B cell (primary cell): Measurements from ENCODE around the gene HIRIP3. TPM values are rescaled to one million over a fixed set of nuclear protein-coding genes. Genes with fewer than 3 reads are reported as not detected.

Experiments
- ATAC-seq: fragments of 200-7000 bp; cut with Tn5 transposase; one replicate; pipeline ENCODE4 v1.10.0; 2021; ENCODE audit warnings: low read depth, mild to moderate bottlenecking, moderate number of reproducible peaks, moderate library complexity
- CTCF ChIA-PET: fragments of 350-600 bp; sonication (Branson Sonifier 250); formaldehyde crosslinking; loops from one replicate; lab custom pipeline; 2021; ENCODE audit warnings: antibody characterized with exemption, inconsistent platforms; lab: Charles Lee
- POLR2A ChIA-PET: fragments of 350-600 bp; sonication (Branson Sonifier 250); formaldehyde crosslinking; loops from one replicate; lab custom pipeline; 2021; ENCODE audit warnings: antibody characterized with exemption; lab: Charles Lee
- DNase-seq: peaks from one replicate; pipeline ENCODE4 v3.0.0; 2013
- H2AFZ ChIP-seq: 2 replicates; pipeline ENCODE4 v1.6.1; 2012; ENCODE audit warnings: mild to moderate bottlenecking, low read depth, low read length; ENCODE audit not compliant: insufficient read depth, poor library complexity, severe bottlenecking
- H3K27ac ChIP-seq, 2 donors: 1 replicate in 1 of 2; 2 replicates in 1 of 2; pipeline ENCODE4 v1.5.1; 2012 to 2013; ENCODE audit warnings: low read length in 2 of 2, mild to moderate bottlenecking in 2 of 2, moderate library complexity in 1 of 2
- H3K27me3 ChIP-seq, 4 experiments: fragments of 200-600 bp in 1 of 4; sonication (generic) in 1 of 4; replicated peaks in 1 of 4; 1 replicate in 2 of 4; 2 replicates in 2 of 4; pipeline versions ENCODE4 v1.6.1 to v1.7.0; 2013 to 2016; ENCODE audit warnings: low read length in 3 of 4, mild to moderate bottlenecking in 2 of 4, mixed read lengths in 1 of 4, moderate library complexity in 1 of 4; ENCODE audit not compliant: insufficient read depth in 4 of 4, control insufficient read depth in 3 of 4; ENCODE audit errors: control extremely low read depth in 1 of 4
- H3K36me3 ChIP-seq, 2 experiments: replicated peaks in 1 of 2; 1 replicate in 1 of 2; 2 replicates in 1 of 2; pipeline versions ENCODE4 v1.6.1 to v1.7.1; 2013; ENCODE audit warnings: low read length in 1 of 2; ENCODE audit not compliant: insufficient read depth in 2 of 2, control insufficient read depth in 1 of 2; ENCODE audit errors: control extremely low read depth in 1 of 2, extremely low read depth in 1 of 2
- H3K4me1 ChIP-seq, 2 donors: fragments of 200-600 bp in 1 of 2; sonication (generic) in 1 of 2; 1 replicate in 1 of 2; 2 replicates in 1 of 2; pipeline versions ENCODE4 v1.5.1 to v1.6.1; 2013 to 2017; ENCODE audit warnings: low read length in 2 of 2; ENCODE audit not compliant: control insufficient read depth in 2 of 2, insufficient read depth in 2 of 2
- H3K4me2 ChIP-seq: replicated peaks from 2 replicates; pipeline ENCODE3; 2012; ENCODE audit warnings: mild to moderate bottlenecking, low read depth, low read length; ENCODE audit not compliant: poor library complexity, severe bottlenecking
- H3K4me3 ChIP-seq, 5 experiments: fragments of 200-600 bp in 1 of 5; sonication (generic) in 1 of 5; 1 replicate in 3 of 5; 2 replicates in 2 of 5; pipeline versions ENCODE4 v1.5.1 to v1.7.0; 2011 to 2016; ENCODE audit warnings: low read length in 4 of 5, mild to moderate bottlenecking in 4 of 5, low read depth in 2 of 5, control low read depth in 1 of 5, moderate library complexity in 1 of 5; ENCODE audit not compliant: insufficient read depth in 1 of 5; ENCODE audit errors: control extremely low read depth in 1 of 5, extremely low read depth in 1 of 5
- H3K79me2 ChIP-seq: fragments of 200-600 bp; sonication (generic); one replicate; pipeline ENCODE4 v1.6.0; 2016; ENCODE audit warnings: low read length; ENCODE audit not compliant: control insufficient read depth, insufficient read depth
- H3K9ac ChIP-seq: fragments of 200-600 bp; sonication (generic); 2 replicates; pipeline ENCODE4 v1.6.1; 2017; ENCODE audit warnings: mild to moderate bottlenecking, low read length, moderate library complexity
- H3K9me3 ChIP-seq, 3 donors: one replicate each; pipeline versions ENCODE4 v1.6.1 to v1.7.1; 2013; ENCODE audit warnings: low read length in 2 of 3; ENCODE audit not compliant: control insufficient read depth in 2 of 3, insufficient read depth in 1 of 3; ENCODE audit errors: control extremely low read depth in 1 of 3
- H4K20me1 ChIP-seq: 2 replicates; pipeline ENCODE4 v1.6.0; 2012; ENCODE audit warnings: mild to moderate bottlenecking, low read length; ENCODE audit not compliant: insufficient read depth, control insufficient read depth, poor library complexity, severe bottlenecking
- H3K27ac Mint-ChIP-seq: one replicate; pipeline ENCODE4 v1.8.0; 2021; ENCODE audit warnings: mixed read lengths
- H3K27me3 Mint-ChIP-seq: one replicate; pipeline ENCODE4 v1.8.0; 2021; ENCODE audit warnings: mixed read lengths
- H3K4me1 Mint-ChIP-seq: one replicate; pipeline ENCODE4 v1.8.0; 2021; ENCODE audit warnings: mixed read lengths
- H3K4me3 Mint-ChIP-seq: one replicate; pipeline ENCODE4 v1.8.0; 2021; ENCODE audit warnings: mixed read lengths
- H3K9me3 Mint-ChIP-seq: one replicate; pipeline ENCODE4 v1.8.0; 2022; ENCODE audit warnings: mixed read lengths; ENCODE audit not compliant: insufficient read depth
- CTCF ChIP-seq: fragments of 200-600 bp; IDR thresholded peaks from one replicate; pipeline ENCODE4 v1.8.0; 2022; ENCODE audit warnings: antibody characterized with exemption, mild to moderate bottlenecking
- EZH2 ChIP-seq: IDR thresholded peaks from 2 replicates; pipeline ENCODE4 v1.6.1; 2012; ENCODE audit warnings: borderline replicate concordance, low read depth, mild to moderate bottlenecking, moderate library complexity, low read length; ENCODE audit not compliant: insufficient read depth, poor library complexity, severe bottlenecking
- WGBS: methylation state at CpG from one replicate; pipeline ENCODE4 v1.1.5; 2013; ENCODE audit warnings: missing lambda C conversion rate; ENCODE audit not compliant: insufficient coverage; 5-methylcytosine and 5-hydroxymethylcytosine counted together
- intact Hi-C: fragments of 100-400 bp; cut with micrococcal nuclease; formaldehyde crosslinking; loops from one replicate; pipeline ENCODE4 v1.10.0; 2022
- polyA plus RNA-seq: library from polyadenylated mRNA; depleted of rRNA; stranded (reverse); fragments of >200 nt; gene quantifications from 2 replicates; pipeline ENCODE4 v1.2.3, GENCODE V29; 2012
- total RNA-seq, 2 donors: library from RNA; stranded (reverse); fragments of 120-200 nt in 1 of 2; gene quantifications; 1 replicate in 1 of 2; 2 replicates in 1 of 2; pipeline versions ENCODE4 v1.2.3 to v1.2.4, GENCODE V29; 2013 to 2022

The HIRIP3 gene
- total and polyA plus RNA-seq, 2 donors (not counting 1 experiment from before 2014, with no cell fraction given), result 12.2 to 13.9 TPM

- Histone ChIP-seq H3K4me1 (peaks cover 10 to 11% of the 10 kb centered on the region in 2 donors), H3K4me3 (no peak overlapping the region), H4K20me1 (no peaks in the 10 kb centered on the region), H2AFZ (no peak overlapping the region), H3K79me2 (no peaks in the 10 kb centered on the region), H3K36me3 (no peaks in the 10 kb centered on the region), H3K27ac (no peak overlapping the region), H3K27me3 (peaks cover 0 to 34% (median 16%) of the 10 kb centered on the region in 4 experiments), H3K9me3 (peaks cover 0 to 8% (median 0%) of the 10 kb centered on the region in 3 donors), H3K9ac (no peak overlapping the region), H3K4me2 (no peak overlapping the region)
- no peak for ATAC-seq
- DNase-seq, result no peak
- H3K9me3 Mint-ChIP-seq, result no peaks in the 10 kb centered on the region
- H3K27me3 Mint-ChIP-seq, result peaks cover 42% of the 10 kb centered on the region
- WGBS, result 49% methylated on average over 6 of the region's 7 CpGs
- TF ChIP-seq CTCF (no peak), EZH2 (no peak)
- no peak overlapping the region for H3K27ac Mint-ChIP-seq
- ChIA-PET POLR2A (no interaction called here), CTCF (no interaction called here)
- intact Hi-C loops, result no loop called here
- H3K4me1 Mint-ChIP-seq, result peaks cover 14% of the 10 kb centered on the region
- H3K4me3 Mint-ChIP-seq, result no peak overlapping the region
Observed at GRCh38 chr16:30025574-30025973, 30.2 kb upstream of the HIRIP3 start.

- ATAC-seq (no peak), DNase-seq (no peak)
- no peak overlapping the region for H3K9ac ChIP-seq
- Mint-ChIP-seq H3K4me3 (no peak overlapping the region), H3K27ac (no peak overlapping the region), H3K27me3 (peaks cover 40% of the 10 kb centered on the region), H3K9me3 (no peaks in the 10 kb centered on the region), H3K4me1 (peaks cover 17% of the 10 kb centered on the region)
- WGBS, result 74% methylated on average over 19 of the region's 20 CpGs
- H2AFZ ChIP-seq, result no peak overlapping the region
- ChIA-PET POLR2A (no interaction called here), CTCF (no interaction called here)
- H3K4me3 ChIP-seq, result no peak overlapping the region
- intact Hi-C loops, result no loop called here
- no peak overlapping the region for H3K27ac ChIP-seq
- no peaks in the 10 kb centered on the region for H3K36me3 ChIP-seq
- H3K4me1 ChIP-seq, result peaks cover 6 to 11% of the 10 kb centered on the region in 2 donors
- TF ChIP-seq EZH2 (no peak), CTCF (no peak)
- H4K20me1 ChIP-seq, result no peaks in the 10 kb centered on the region
- H3K9me3 ChIP-seq, result peaks cover 0 to 8% (median 0%) of the 10 kb centered on the region in 3 donors
- peaks cover 0 to 31% (median 13%) of the 10 kb centered on the region in 4 experiments for H3K27me3 ChIP-seq
- no peaks in the 10 kb centered on the region for H3K79me2 ChIP-seq
- H3K4me2 ChIP-seq, result no peak overlapping the region
Observed at GRCh38 chr16:30025156-30025555, 29.7 kb upstream of the HIRIP3 start.
